SU-DHL-6 (cell line): ENCODE measurements around the gene CD96.

Experiments used
- H2AFZ ChIP-seq: fragments of 200-600 bp; sonication (generic); 2 replicates; pipeline ENCODE4 v1.6.1; 2014; ENCODE audit warnings: low read depth, mild to moderate bottlenecking, moderate library complexity, mixed read lengths, antibody characterized with exemption, low read length; ENCODE audit not compliant: severe bottlenecking
- H3F3A ChIP-seq: fragments of 200-600 bp; shearing (Covaris generic); 2 replicates; pipeline ENCODE4 v1.6.0; 2016; ENCODE audit warnings: antibody characterized with exemption, mild to moderate bottlenecking; ENCODE audit not compliant: insufficient read depth
- H3K27ac ChIP-seq: fragments of 200-600 bp; sonication (generic); 2 replicates; pipeline ENCODE4 v1.5.1; 2016; ENCODE audit warnings: low read depth, mild to moderate bottlenecking, low read length, moderate library complexity, mixed read lengths
- H3K27me3 ChIP-seq: fragments of 200-600 bp; sonication (generic), shearing (Covaris generic); 2 replicates; pipeline ENCODE4 v1.6.0; 2014; ENCODE audit warnings: mild to moderate bottlenecking, low read length
- H3K36me3 ChIP-seq: fragments of 200-600 bp; sonication (generic); 2 replicates; pipeline ENCODE4 v1.6.1; 2014; ENCODE audit warnings: mild to moderate bottlenecking, low read length, mixed read lengths
- H3K4me2 ChIP-seq: fragments of 300-600, 200-600 bp; shearing (Covaris generic), sonication (generic); 2 replicates; pipeline ENCODE4 v1.6.0; 2014; ENCODE audit warnings: low read length, low read depth, mild to moderate bottlenecking; ENCODE audit not compliant: poor library complexity, severe bottlenecking
- H3K4me3 ChIP-seq: fragments of 200-600 bp; sonication (generic); 2 replicates; pipeline ENCODE4 v1.5.1; 2014; ENCODE audit warnings: antibody characterized with exemption, low read length, mild to moderate bottlenecking, mixed read lengths; ENCODE audit not compliant: insufficient read depth, poor library complexity, severe bottlenecking
- H3K79me2 ChIP-seq: fragments of 200-600 bp; sonication (generic); 2 replicates; pipeline ENCODE4 v1.6.1; 2014; ENCODE audit warnings: mild to moderate bottlenecking, low read length, moderate library complexity; ENCODE audit not compliant: insufficient read depth
- H3K9ac ChIP-seq: fragments of 200-600 bp; sonication (generic); 2 replicates; pipeline ENCODE4 v1.7.0; 2014; ENCODE audit warnings: mild to moderate bottlenecking, low read length
- H3K9me2 ChIP-seq: fragments of 200-600 bp; sonication (generic); replicated peaks from 2 replicates; pipeline ENCODE4 v1.6.1; 2014; ENCODE audit warnings: low read length; ENCODE audit not compliant: insufficient read depth
- H3K9me3 ChIP-seq: fragments of 200-600 bp; sonication (generic); 2 replicates; pipeline ENCODE4 v1.6.1; 2014; ENCODE audit warnings: low read length, mixed read lengths; ENCODE audit not compliant: insufficient read depth
- H4K20me1 ChIP-seq: fragments of 200-600 bp; sonication (generic); 2 replicates; pipeline ENCODE4 v1.6.1; 2014; ENCODE audit warnings: low read depth, mild to moderate bottlenecking, antibody characterized with exemption, low read length, moderate library complexity, mixed read lengths
- CTCF ChIP-seq: fragments of 200-600 bp; sonication (generic); IDR thresholded peaks from one replicate; pipeline ENCODE4 v1.5.1; 2017; ENCODE audit warnings: antibody characterized with exemption, mild to moderate bottlenecking, low read length, moderate library complexity; ENCODE audit not compliant: insufficient read depth, poor library complexity, severe bottlenecking
- EZH2phosphoT487 ChIP-seq: fragments of 200-600 bp; sonication (generic), shearing (Covaris generic); conservative IDR thresholded peaks from 2 replicates; pipeline ENCODE4 v1.6.1; 2018; ENCODE audit warnings: mild to moderate bottlenecking, antibody characterized with exemption, low read length, moderate library complexity, mixed read lengths

Gene CD96

GRCh38 chr3:111616417-111617105, 74.6 kb downstream of the CD96 start:
- Histone ChIP-seq H3K79me2 (no peaks in the 10 kb centered on the region), H4K20me1 (no peaks in the 10 kb centered on the region), H2AFZ (no peak overlapping the region), H3K9me2 (no peaks in the 10 kb centered on the region), H3F3A (no peaks in the 10 kb centered on the region), H3K9me3 (no peaks in the 10 kb centered on the region), H3K4me3 (no peak overlapping the region), H3K27me3 (no peaks in the 10 kb centered on the region), H3K27ac (no peak overlapping the region), H3K4me2 (no peak overlapping the region), H3K9ac (no peak overlapping the region), H3K36me3 (no peaks in the 10 kb centered on the region)
- TF ChIP-seq EZH2phosphoT487 (no peak), CTCF (no peak)

- Histone ChIP-seq H3K36me3 (no peaks in the 10 kb centered on the region), H2AFZ (no peak overlapping the region)
- TF ChIP-seq CTCF, result no peak
- TF ChIP-seq EZH2phosphoT487, result no peak
Observed at GRCh38 chr3:111617406-111617805, 75.4 kb downstream of the CD96 start.

GRCh38 chr3:111617912-111618601, 76.1 kb downstream of the CD96 start:
- Histone ChIP-seq H3F3A (no peaks in the 10 kb centered on the region), H3K27ac (no peak overlapping the region), H3K9ac (no peak overlapping the region), H3K9me2 (no peaks in the 10 kb centered on the region), H3K27me3 (no peaks in the 10 kb centered on the region; the same call in 1 of the 2 replicates), H2AFZ (no peak overlapping the region), H3K79me2 (no peaks in the 10 kb centered on the region), H3K36me3 (no peaks in the 10 kb centered on the region), H4K20me1 (no peaks in the 10 kb centered on the region), H3K4me2 (no peak overlapping the region), H3K9me3 (no peaks in the 10 kb centered on the region), H3K4me3 (no peak overlapping the region)
- TF ChIP-seq CTCF (no peak), EZH2phosphoT487 (no peak)

More at GRCh38 chr3:111617406-111617805, 75.4 kb downstream of the CD96 start:
- no peak overlapping the region for H3K27ac ChIP-seq
- no peak overlapping the region for H3K9ac ChIP-seq
- no peak overlapping the region for H3K4me3 ChIP-seq
- no peak overlapping the region for H3K4me2 ChIP-seq
- no peaks in the 10 kb centered on the region for H3F3A ChIP-seq
- H3K9me2 ChIP-seq, result no peaks in the 10 kb centered on the region
- no peaks in the 10 kb centered on the region for H3K27me3 ChIP-seq
- no peaks in the 10 kb centered on the region for H4K20me1 ChIP-seq
- H3K9me3 ChIP-seq, result no peaks in the 10 kb centered on the region
- no peaks in the 10 kb centered on the region for H3K79me2 ChIP-seq
